MCF 10A (cell line): ENCODE data around the gene MICALL2. TPM values are rescaled to one million over a fixed set of nuclear protein-coding genes. Genes with fewer than 3 reads are reported as not detected.

Experiments
- BruUV-seq: library from RNA; stranded (reverse); fragments of 400-500 nt; replicated peaks from 2 replicates; lab custom pipeline; 2021; lab: Mats Ljungman, UMichigan
- CTCF ChIA-PET: fragments of 300-600 bp; sonication (Branson Sonifier 250); formaldehyde crosslinking; extraction: SDS; loops from one replicate; lab custom pipeline; 2021; ENCODE audit warnings: antibody characterized with exemption, inconsistent platforms; lab: Yijun Ruan, JAX
- POLR2A ChIA-PET: fragments of 300-600, 350-650 bp; sonication (Branson Sonifier 250); formaldehyde crosslinking; extraction: SDS; loops from one replicate; lab custom pipeline; 2020; ENCODE audit warnings: antibody characterized with exemption, inconsistent platforms; lab: Yijun Ruan, JAX
- DNase-seq: peaks from one replicate; pipeline ENCODE4 v3.0.0-alpha.2; 2018; ENCODE audit not compliant: unreplicated experiment
- H3K27ac Mint-ChIP-seq: one replicate; pipeline ENCODE4 v1.8.0; 2022; ENCODE audit warnings: mild to moderate bottlenecking, low read depth, mixed read lengths; ENCODE audit not compliant: unreplicated experiment
- H3K27me3 Mint-ChIP-seq: one replicate; pipeline ENCODE4 v1.8.0; 2022; ENCODE audit warnings: mixed read lengths; ENCODE audit not compliant: insufficient read depth, unreplicated experiment
- H3K36me3 Mint-ChIP-seq: one replicate; pipeline ENCODE4 v1.8.0; 2022; ENCODE audit warnings: mild to moderate bottlenecking, moderate library complexity, mixed read lengths; ENCODE audit not compliant: insufficient read depth, unreplicated experiment
- H3K4me1 Mint-ChIP-seq: one replicate; pipeline ENCODE4 v1.8.0; 2022; ENCODE audit warnings: mixed read lengths; ENCODE audit not compliant: insufficient read depth, unreplicated experiment
- H3K4me3 Mint-ChIP-seq: one replicate; pipeline ENCODE4 v1.8.0; 2022; ENCODE audit warnings: mild to moderate bottlenecking, moderate library complexity, mixed read lengths; ENCODE audit not compliant: unreplicated experiment
- H3K9me3 Mint-ChIP-seq: one replicate; pipeline ENCODE4 v1.8.0; 2022; ENCODE audit warnings: mixed read lengths; ENCODE audit not compliant: unreplicated experiment
- CTCF ChIP-seq: fragments of 200-600 bp; IDR thresholded peaks from one replicate; pipeline ENCODE4 v1.8.0; 2022; ENCODE audit warnings: antibody characterized with exemption, mild to moderate bottlenecking; ENCODE audit not compliant: unreplicated experiment
- intact Hi-C: fragments of 100-400 bp; cut with micrococcal nuclease; formaldehyde crosslinking; loops from 2 replicates; pipeline ENCODE4 v1.14.1; 2022
- total RNA-seq: library from RNA; stranded (reverse); gene quantifications from 2 replicates; pipeline ENCODE4 v1.2.3, GENCODE V29; 2022

MICALL2 gene
- total RNA-seq, 1 experiment from 2014 or later, result 15.8 TPM

GRCh38 chr7:1473864-1474512 lies 14.7 kb upstream of the MICALL2 start:
- Mint-ChIP-seq H3K27me3 (no peaks in the 10 kb centered on the region), H3K27ac (no peak overlapping the region), H3K36me3 (peaks cover 26% of the 10 kb centered on the region), H3K9me3 (no peaks in the 10 kb centered on the region), H3K4me1 (no peaks in the 10 kb centered on the region), H3K4me3 (no peak overlapping the region)
- CTCF ChIA-PET, result interaction anchor here (0.6 to 2.2 kb wide), 19 partner anchors 9 to 360 kb away, joined by 3 to 21 read pairs (median 4); partner anchors contain the start of gene TMEM184A
- peak; percentile 85 for DNase-seq
- no TSS peak for BruUV-seq
- TF ChIP-seq CTCF, result peak; percentile 93
- intact Hi-C loops, result loop anchor here (5.0 kb wide), 2 partner anchors 42 to 282 kb away; no protein-coding TSS in a partner anchor
- POLR2A ChIA-PET, result interaction anchor here (0.6 to 1.8 kb wide), 3 partner anchors 11 to 1066 kb away, joined by 3 to 6 read pairs (median 4); no protein-coding TSS in a partner anchor

- CTCF ChIA-PET, result no interaction called here
- no peak for TF ChIP-seq CTCF
- Mint-ChIP-seq H3K9me3 (no peaks in the 10 kb centered on the region), H3K4me1 (no peaks in the 10 kb centered on the region), H3K36me3 (peaks cover 34% of the 10 kb centered on the region), H3K27ac (no peak overlapping the region), H3K27me3 (no peaks in the 10 kb centered on the region), H3K4me3 (no peak overlapping the region)
- no TSS peak for BruUV-seq
- POLR2A ChIA-PET, result no interaction called here
- DNase-seq, result no peak
- intact Hi-C loops, result loop anchor here (5.0 kb wide), 2 partner anchors 39 to 279 kb away; no protein-coding TSS in a partner anchor
Measured at GRCh38 chr7:1470901-1471300, 11.6 kb upstream of the MICALL2 start.

GRCh38 chr7:1468643-1469298 lies 9.5 kb upstream of the MICALL2 start:
- DNase-seq, result no peak
- Mint-ChIP-seq H3K27ac (peak overlapping the region; percentile 49), H3K4me3 (no peak overlapping the region), H3K36me3 (peaks cover 31% of the 10 kb centered on the region), H3K9me3 (no peaks in the 10 kb centered on the region), H3K4me1 (no peaks in the 10 kb centered on the region), H3K27me3 (no peaks in the 10 kb centered on the region)
- ChIA-PET POLR2A (interaction anchor here (0.8 kb wide), 1 partner anchor 9 kb away, joined by 3 read pairs; no protein-coding TSS in a partner anchor), CTCF (no interaction called here)
- TF ChIP-seq CTCF, result no peak
- no TSS peak for BruUV-seq
- intact Hi-C loops, result no loop called here

GRCh38 chr7:1468203-1468602 lies 8.9 kb upstream of the MICALL2 start:
- BruUV-seq, result no TSS peak
- DNase-seq, result no peak
- Mint-ChIP-seq H3K36me3 (peaks cover 25% of the 10 kb centered on the region), H3K9me3 (no peaks in the 10 kb centered on the region), H3K27me3 (no peaks in the 10 kb centered on the region), H3K4me3 (peak overlapping the region; percentile 22), H3K27ac (no peak overlapping the region), H3K4me1 (peaks cover under 1% of the 10 kb centered on the region)
- no peak for TF ChIP-seq CTCF
- ChIA-PET POLR2A (no interaction called here), CTCF (no interaction called here)
- intact Hi-C loops, result no loop called here
